Smooth muscle cell (in vitro differentiated cells): ENCODE results near the gene PLEKHA5. TPM values are rescaled to one million over a fixed set of nuclear protein-coding genes. Genes with fewer than 3 reads are reported as not detected.
A peak's percentile ranks its signal among the peaks of the same experiment; 100 is the strongest.

Source experiments
- DNase-seq: peaks from one replicate; lab custom pipeline; 2025; ENCODE audit not compliant: unreplicated experiment; lab: John Stamatoyannopoulos, UW
- H2AFZ ChIP-seq: fragments of 200-600 bp; sonication (generic); 2 replicates; pipeline ENCODE4 v1.6.0; 2016; ENCODE audit warnings: antibody characterized with exemption, low read depth, mild to moderate bottlenecking
- H3F3A ChIP-seq: fragments of 200-600 bp; sonication (generic); 2 replicates; pipeline ENCODE4 v1.6.0; 2017; ENCODE audit warnings: antibody characterized with exemption, low read depth
- H3K27ac ChIP-seq: fragments of 200-600 bp; sonication (generic); 2 replicates; pipeline ENCODE4 v1.5.1; 2016; ENCODE audit warnings: low read depth, mild to moderate bottlenecking
- H3K27me3 ChIP-seq: fragments of 200-600 bp; sonication (generic); 2 replicates; pipeline ENCODE4 v1.6.1; 2016; ENCODE audit warnings: low read depth, mild to moderate bottlenecking
- H3K36me3 ChIP-seq: fragments of 200-600 bp; sonication (generic); 2 replicates; pipeline ENCODE4 v1.5.1; 2016; ENCODE audit warnings: low read depth
- H3K4me1 ChIP-seq: fragments of 200-600 bp; sonication (generic); 2 replicates; pipeline ENCODE4 v1.5.1; 2016; ENCODE audit warnings: low read depth
- H3K4me2 ChIP-seq: fragments of 200-600 bp; sonication (generic); 2 replicates; pipeline ENCODE4 v1.6.0; 2016; ENCODE audit warnings: mild to moderate bottlenecking
- H3K4me3 ChIP-seq: fragments of 200-600 bp; sonication (generic); 2 replicates; pipeline ENCODE4 v1.5.1; 2016; ENCODE audit warnings: mild to moderate bottlenecking
- H3K79me2 ChIP-seq: fragments of 200-600 bp; sonication (generic); 2 replicates; pipeline ENCODE4 v1.6.0; 2016; ENCODE audit warnings: low read depth, mild to moderate bottlenecking
- H3K9ac ChIP-seq: fragments of 200-600 bp; sonication (generic); 2 replicates; pipeline ENCODE4 v1.6.0; 2016; ENCODE audit warnings: low read depth
- H3K9me3 ChIP-seq: fragments of 200-600 bp; sonication (generic); replicated peaks from 2 replicates; pipeline ENCODE4 v1.5.1; 2016; ENCODE audit warnings: low read depth
- H4K20me1 ChIP-seq: fragments of 200-600 bp; sonication (generic); 2 replicates; pipeline ENCODE4 v1.6.0; 2016; ENCODE audit warnings: low read depth
- CTCF ChIP-seq: fragments of 200-600 bp; sonication (generic); IDR thresholded peaks from 2 replicates; pipeline ENCODE4 v1.5.1; 2017; ENCODE audit warnings: borderline replicate concordance, mild to moderate bottlenecking, antibody characterized with exemption; ENCODE audit not compliant: insufficient read depth, poor library complexity, severe bottlenecking
- WGBS: methylation state at CpG from one replicate; pipeline ENCODE4 v1.1.7; 2016; ENCODE audit warnings: low lambda C conversion rate; 5-methylcytosine and 5-hydroxymethylcytosine counted together
- polyA plus RNA-seq: library from polyadenylated mRNA; unstranded; fragments of >200 nt; fragmentation: Nextera tagmentation; extraction: Ambion mirVana; gene quantifications from 2 replicates; pipeline ENCODE4 v1.2.1, GENCODE V29; 2016
- total RNA-seq: library from RNA; depleted of rRNA; stranded (reverse); fragments of >200 nt; gene quantifications from 2 replicates; pipeline ENCODE4 v1.2.3, GENCODE V29; 2014

Gene PLEKHA5
- total and polyA plus RNA-seq, 2 experiments from 2014 or later, result 21.4 to 43.1 TPM

- Histone ChIP-seq H3K79me2 (peaks cover 29% of the 10 kb centered on the region), H3K9ac (no peak overlapping the region), H3K27ac (peak overlapping the region; percentile 44), H3K4me3 (no peak overlapping the region), H3K4me1 (peaks cover 19% of the 10 kb centered on the region), H3K36me3 (no peaks in the 10 kb centered on the region), H4K20me1 (peaks cover 12% of the 10 kb centered on the region), H3K27me3 (no peaks in the 10 kb centered on the region), H3F3A (peaks cover 22% of the 10 kb centered on the region), H2AFZ (no peak overlapping the region), H3K9me3 (no peaks in the 10 kb centered on the region), H3K4me2 (peak overlapping the region; percentile 33)
- TF ChIP-seq CTCF, result no peak
- WGBS, result 12% methylated on average over 3 of the region's 3 CpGs
- no peak for DNase-seq
These were observed 104.7 kb downstream of the PLEKHA5 start for GRCh38 chr12:19234171-19234704.

- peak overlapping the region; percentile 44 for H3K27ac ChIP-seq
- H2AFZ ChIP-seq, result no peak overlapping the region
- no peak overlapping the region for H3K4me2 ChIP-seq
- no peak overlapping the region for H3K9ac ChIP-seq
- WGBS, result 67% methylated on average over 2 of the region's 2 CpGs
- DNase-seq, result no peak
- H3F3A ChIP-seq, result peaks cover 22% of the 10 kb centered on the region
- H3K27me3 ChIP-seq, result no peaks in the 10 kb centered on the region
- no peaks in the 10 kb centered on the region for H3K9me3 ChIP-seq
- peaks cover 32% of the 10 kb centered on the region for H3K79me2 ChIP-seq
- H3K36me3 ChIP-seq, result no peaks in the 10 kb centered on the region
- H3K4me1 ChIP-seq, result peaks cover 29% of the 10 kb centered on the region
- TF ChIP-seq CTCF, result no peak
- H3K4me3 ChIP-seq, result no peak overlapping the region
- H4K20me1 ChIP-seq, result peaks cover 15% of the 10 kb centered on the region
These were observed 105.7 kb downstream of the PLEKHA5 start for GRCh38 chr12:19234981-19235871.

GRCh38 chr12:19236656-19237055 lies 107.1 kb downstream of the PLEKHA5 start:
- WGBS, result 71% methylated on average over 3 of the region's 3 CpGs
- H3K9me3 ChIP-seq, result no peaks in the 10 kb centered on the region
- no peaks in the 10 kb centered on the region for H3K36me3 ChIP-seq
- TF ChIP-seq CTCF, result no peak
- no peak overlapping the region for H3K27ac ChIP-seq
- peaks cover 45% of the 10 kb centered on the region for H3K79me2 ChIP-seq
- peaks cover 30% of the 10 kb centered on the region for H3K4me1 ChIP-seq
- H4K20me1 ChIP-seq, result peaks cover 15% of the 10 kb centered on the region
- no peak overlapping the region for H2AFZ ChIP-seq
- no peaks in the 10 kb centered on the region for H3K27me3 ChIP-seq
- peaks cover 22% of the 10 kb centered on the region for H3F3A ChIP-seq
- H3K4me2 ChIP-seq, result peak overlapping the region; percentile 9
- H3K4me3 ChIP-seq, result no peak overlapping the region
- DNase-seq, result no peak
- no peak overlapping the region for H3K9ac ChIP-seq
